K562 (cell line): ENCODE data around the gene RIMKLB. TPM values are rescaled to one million over a fixed set of nuclear protein-coding genes. Genes with fewer than 3 reads are reported as not detected.

ENCODE experiments used
- CTCF ChIP-seq, 3 experiments: IDR thresholded peaks in 2 of 3; conservative IDR thresholded peaks in 1 of 3; 2 replicates each; pipeline ENCODE4 v1.5.1; 2011 to 2012; ENCODE audit warnings: low read length in 3 of 3, mild to moderate bottlenecking in 3 of 3, control low read depth in 2 of 3, improper control_type of control experiment in 1 of 3, inconsistent platforms in 1 of 3, low read depth in 1 of 3, mixed read lengths in 1 of 3, moderate library complexity in 1 of 3; ENCODE audit not compliant: insufficient read depth in 2 of 3
- ETV5 ChIP-seq: sonication (generic); formaldehyde crosslinking; IDR thresholded peaks from 2 replicates; pipeline ENCODE4 v1.4.0; 2020; ENCODE audit warnings: low read depth, mild to moderate bottlenecking, missing genetic modification reagents
- HMG20B ChIP-seq: fragments of 250-450 bp; sonication (Bioruptor Pico); IDR thresholded peaks from 2 replicates; pipeline ENCODE4 v1.5.0; 2021; ENCODE audit warnings: mild to moderate bottlenecking
- POLR2A ChIP-seq: fragments of 450-650 bp; conservative IDR thresholded peaks from 2 replicates; pipeline ENCODE4 v1.6.1; 2016
- RBM17 ChIP-seq: fragments of 200-400 bp; formaldehyde crosslinking; IDR thresholded peaks from 2 replicates; pipeline ENCODE4 v1.6.1; 2017; ENCODE audit warnings: low read depth, mild to moderate bottlenecking, low read length, borderline replicate concordance
- SAFB ChIP-seq: fragments of 200-400 bp; formaldehyde crosslinking; IDR thresholded peaks from 2 replicates; pipeline ENCODE4 v1.6.1; 2017; ENCODE audit warnings: low read depth, low read length, borderline replicate concordance
- ZBTB40 ChIP-seq, 2 experiments: fragments of 450-650 bp in 1 of 2; sonication (generic) in 1 of 2; formaldehyde crosslinking in 1 of 2; IDR thresholded peaks; 2 replicates each; pipeline versions ENCODE4 v1.7.1 to v1.9.0; 2016 to 2022; ENCODE audit warnings: inconsistent platforms in 1 of 2, mild to moderate bottlenecking in 1 of 2, missing genetic modification reagents in 1 of 2
- polyA plus RNA-seq, 8 experiments: library from polyadenylated mRNA; depleted of rRNA in 4 of 8; stranded (reverse) in 5 of 8; unstranded in 3 of 8; fragments of >200 nt; fragmentation: Nextera tagmentation in 2 of 8; fragmentation: Illumina TruSeq in 1 of 8; extraction: Ambion mirVana in 2 of 8; extraction: Trizol in 1 of 8; gene quantifications; 2 replicates each; pipeline versions ENCODE4 v1.2.1 to v1.2.3, GENCODE V29; 2011 to 2014; ENCODE audit warnings: inconsistent platforms in 1 of 8, missing spikeins in 1 of 8
- total RNA-seq, 7 experiments: library from RNA; depleted of rRNA in 6 of 7; stranded (reverse); fragments of >200 nt in 6 of 7; fragmentation: Illumina TruSeq in 2 of 7; extraction: Trizol in 2 of 7; gene quantifications; 2 replicates each; pipeline versions ENCODE4 v1.2.1 to v1.2.3, GENCODE V29; 2011 to 2021; ENCODE audit warnings: low replicate concordance in 1 of 7
- TF ChIP-seq, protein P1 (sequence below), 2 experiments: fragments of 450-650 bp; IDR thresholded peaks; 2 replicates each; pipeline ENCODE4 v1.6.1; 2016; ENCODE audit warnings: mild to moderate bottlenecking in 2 of 2, borderline replicate concordance in 1 of 2, low read depth in 1 of 2, moderate library complexity in 1 of 2

Gene RIMKLB
- total and polyA plus RNA-seq, 9 of the 15 experiments (the other 6 are each of a cell fraction or from before 2014, with no cell fraction given) = 6.5 to 22.8 (median 17.2) TPM

- TF ChIP-seq RBM17 = no peak
- TF ChIP-seq HMG20B (CRISPR knock-in tag) = no peak
- TF ChIP-seq POLR2A = no peak
- TF ChIP-seq, protein P1, sequence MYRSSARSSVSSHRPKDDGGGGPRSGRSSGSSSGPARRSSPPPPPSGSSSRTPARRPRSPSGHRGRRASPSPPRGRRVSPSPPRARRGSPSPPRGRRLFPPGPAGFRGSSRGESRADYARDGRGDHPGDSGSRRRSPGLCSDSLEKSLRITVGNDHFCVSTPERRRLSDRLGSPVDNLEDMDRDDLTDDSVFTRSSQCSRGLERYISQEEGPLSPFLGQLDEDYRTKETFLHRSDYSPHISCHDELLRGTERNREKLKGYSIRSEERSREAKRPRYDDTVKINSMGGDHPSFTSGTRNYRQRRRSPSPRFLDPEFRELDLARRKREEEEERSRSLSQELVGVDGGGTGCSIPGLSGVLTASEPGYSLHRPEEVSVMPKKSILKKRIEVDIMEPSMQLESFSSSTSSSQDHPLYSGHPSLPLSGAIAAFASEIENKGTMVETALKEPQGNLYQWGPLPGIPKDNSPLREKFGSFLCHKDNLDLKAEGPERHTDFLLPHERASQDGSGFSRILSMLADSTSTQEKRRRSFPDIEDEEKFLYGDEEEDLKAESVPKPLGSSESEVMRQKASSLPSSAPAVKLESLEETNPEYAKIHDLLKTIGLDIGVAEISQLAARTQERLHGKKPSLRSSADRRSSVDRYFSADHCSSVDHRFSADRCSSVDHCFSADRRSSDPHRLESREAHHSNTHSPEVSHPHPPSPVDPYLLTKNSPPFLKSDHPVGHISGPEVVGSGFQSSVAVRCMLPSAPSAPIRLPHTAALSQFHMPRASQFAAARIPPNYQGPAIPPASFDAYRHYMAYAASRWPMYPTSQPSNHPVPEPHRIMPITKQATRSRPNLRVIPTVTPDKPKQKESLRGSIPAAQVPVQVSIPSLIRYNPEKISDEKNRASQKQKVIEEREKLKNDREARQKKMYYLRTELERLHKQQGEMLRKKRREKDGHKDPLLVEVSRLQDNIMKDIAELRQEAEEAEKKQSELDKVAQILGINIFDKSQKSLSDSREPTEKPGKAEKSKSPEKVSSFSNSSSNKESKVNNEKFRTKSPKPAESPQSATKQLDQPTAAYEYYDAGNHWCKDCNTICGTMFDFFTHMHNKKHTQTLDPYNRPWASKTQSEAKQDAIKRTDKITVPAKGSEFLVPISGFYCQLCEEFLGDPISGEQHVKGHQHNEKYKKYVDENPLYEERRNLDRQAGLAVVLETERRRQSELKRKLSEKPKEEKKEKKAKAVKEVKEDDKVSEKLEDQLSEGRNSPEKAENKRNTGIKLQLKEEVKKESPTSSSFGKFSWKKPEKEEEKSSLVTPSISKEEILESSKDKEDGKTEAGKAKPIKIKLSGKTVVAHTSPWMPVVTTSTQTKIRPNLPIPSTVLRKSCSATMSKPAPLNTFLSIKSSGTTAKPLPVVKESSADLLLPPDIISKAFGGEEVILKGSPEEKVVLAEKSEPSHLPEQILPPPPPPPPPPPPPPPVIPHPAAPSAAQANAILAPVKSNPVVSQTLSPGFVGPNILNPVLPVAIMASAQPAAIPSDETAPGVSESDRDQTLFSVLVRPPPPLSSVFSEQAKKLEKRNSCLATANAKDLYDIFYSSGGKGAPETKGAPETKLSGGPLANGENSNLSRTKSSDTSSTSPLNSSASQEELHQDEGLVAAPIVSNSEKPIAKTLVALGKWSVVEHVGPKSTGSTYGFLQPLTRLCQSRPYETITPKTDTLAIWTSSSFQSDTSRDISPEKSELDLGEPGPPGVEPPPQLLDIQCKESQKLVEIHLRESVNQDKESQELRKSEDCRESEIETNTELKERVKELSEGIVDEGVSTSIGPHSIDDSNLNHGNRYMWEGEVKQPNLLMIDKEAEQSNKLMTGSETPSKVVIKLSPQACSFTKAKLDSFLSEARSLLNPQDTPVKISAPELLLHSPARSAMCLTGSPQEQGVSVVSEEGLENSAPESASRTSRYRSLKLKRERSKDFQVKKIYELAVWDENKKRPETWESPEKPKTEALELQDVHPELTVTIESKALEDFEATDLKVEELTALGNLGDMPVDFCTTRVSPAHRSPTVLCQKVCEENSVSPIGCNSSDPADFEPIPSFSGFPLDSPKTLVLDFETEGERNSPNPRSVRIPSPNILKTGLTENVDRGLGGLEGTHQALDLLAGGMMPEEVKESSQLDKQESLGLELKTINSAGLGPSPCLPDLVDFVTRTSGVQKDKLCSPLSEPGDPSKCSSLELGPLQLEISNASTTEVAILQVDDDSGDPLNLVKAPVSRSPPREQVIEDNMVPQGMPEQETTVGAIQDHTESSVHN (IDR thresholded peaks at IDR 0.05; ENCODE audit: borderline replicate concordance in 1 of 2, low read depth in 1 of 2) = no peak
- no peak for TF ChIP-seq SAFB
- no peak for TF ChIP-seq ETV5
- no peak for TF ChIP-seq CTCF (IDR thresholded peaks at IDR 0.05 in 2 of 3, conservative IDR thresholded peaks at IDR 0.05 in 1 of 3; ENCODE audit: insufficient read depth in 2 of 3, low read depth in 1 of 3, low read length in 3 of 3)
- TF ChIP-seq ZBTB40 (IDR thresholded peaks at IDR 0.05) = no peak
- TF ChIP-seq ZBTB40 (CRISPR knock-in tag; IDR thresholded peaks at IDR 0.05) = no peak
Observed at GRCh38 chr12:8692573-8692972, 5.2 kb upstream of the RIMKLB start (continued).
